Astrocyte (in vitro differentiated cells and primary cell): ENCODE data around the gene TRMT112. TPM values are rescaled to one million over a fixed set of nuclear protein-coding genes. Genes with fewer than 3 reads are reported as not detected.
A peak's percentile ranks its signal among the peaks of the same experiment; 100 is the strongest.
"Not testable (repeated sequence)": the region's sequence is repeated elsewhere in the genome, so short reads cannot be mapped to it uniquely, and the experiment has no call there.

Experiments used
- DNase-seq: peaks from one replicate; pipeline ENCODE4 v3.0.0-alpha.2; 2010; ENCODE audit warnings: low read depth
- FAIRE-seq: peaks from 2 replicates; lab custom pipeline; 2011; peaks lifted over from hg19 to GRCh38; lab: Jason Lieb, UNC
- H2AFZ ChIP-seq: 2 replicates; pipeline ENCODE4 v1.6.0; 2012; ENCODE audit warnings: low read depth, low read length, inconsistent platforms
- H3K27ac ChIP-seq: 2 replicates; pipeline ENCODE4 v1.5.1; 2011; ENCODE audit warnings: low read depth, low read length, inconsistent platforms
- H3K27me3 ChIP-seq: 2 replicates; pipeline ENCODE4 v1.6.0; 2011; ENCODE audit warnings: low read length, inconsistent platforms; ENCODE audit not compliant: insufficient read depth
- H3K36me3 ChIP-seq: 2 replicates; pipeline ENCODE4 v1.5.1; 2011; ENCODE audit warnings: low read length, inconsistent platforms; ENCODE audit not compliant: insufficient read depth
- H3K4me1 ChIP-seq: 2 replicates; pipeline ENCODE4 v1.5.1; 2011; ENCODE audit warnings: low read length, inconsistent platforms; ENCODE audit not compliant: insufficient read depth
- H3K4me2 ChIP-seq: 2 replicates; pipeline ENCODE4 v1.6.0; 2012; ENCODE audit warnings: low read length, inconsistent platforms
- H3K4me3 ChIP-seq: 2 replicates; pipeline ENCODE4 v1.5.1; 2011; ENCODE audit warnings: low read depth, mild to moderate bottlenecking, low read length, inconsistent platforms; ENCODE audit not compliant: insufficient read depth
- H3K79me2 ChIP-seq: 2 replicates; pipeline ENCODE4 v1.6.0; 2012; ENCODE audit warnings: mild to moderate bottlenecking, low read length, inconsistent platforms; ENCODE audit not compliant: insufficient read depth
- H3K9ac ChIP-seq: 2 replicates; pipeline ENCODE4 v1.6.0; 2012; ENCODE audit warnings: mild to moderate bottlenecking, low read length, inconsistent platforms
- H3K9me3 ChIP-seq: 2 replicates; pipeline ENCODE4 v1.5.1; 2012; ENCODE audit warnings: low read depth, mild to moderate bottlenecking, low read length, inconsistent platforms; ENCODE audit not compliant: insufficient read depth
- H4K20me1 ChIP-seq: 2 replicates; pipeline ENCODE4 v1.6.0; 2012; ENCODE audit warnings: low read length, inconsistent platforms; ENCODE audit not compliant: insufficient read depth
- H3K27ac Mint-ChIP-seq: one replicate; pipeline ENCODE4 v1.8.0; 2021; ENCODE audit warnings: mild to moderate bottlenecking, mixed read lengths; ENCODE audit not compliant: unreplicated experiment
- H3K27me3 Mint-ChIP-seq: one replicate; pipeline ENCODE4 v1.8.0; 2021; ENCODE audit warnings: low read depth, mixed read lengths; ENCODE audit not compliant: unreplicated experiment
- H3K36me3 Mint-ChIP-seq: one replicate; pipeline ENCODE4 v1.8.0; 2021; ENCODE audit warnings: low read depth, mixed read lengths; ENCODE audit not compliant: unreplicated experiment
- H3K4me1 Mint-ChIP-seq: one replicate; pipeline ENCODE4 v1.8.0; 2021; ENCODE audit warnings: low read depth, mixed read lengths; ENCODE audit not compliant: unreplicated experiment
- H3K4me3 Mint-ChIP-seq: one replicate; pipeline ENCODE4 v1.8.0; 2021; ENCODE audit warnings: mild to moderate bottlenecking, moderate library complexity, mixed read lengths; ENCODE audit not compliant: unreplicated experiment
- H3K9me3 Mint-ChIP-seq: one replicate; pipeline ENCODE4 v1.8.0; 2021; ENCODE audit warnings: mild to moderate bottlenecking, mixed read lengths; ENCODE audit not compliant: unreplicated experiment
- CTCF ChIP-seq: IDR thresholded peaks from 2 replicates; pipeline ENCODE4 v1.5.1; 2011; ENCODE audit warnings: low read depth, mild to moderate bottlenecking, inconsistent platforms, low read length, moderate library complexity; ENCODE audit not compliant: insufficient read depth
- EZH2 ChIP-seq: IDR thresholded peaks from 2 replicates; pipeline ENCODE4 v1.6.1; 2012; ENCODE audit warnings: mild to moderate bottlenecking, low read length, inconsistent platforms; ENCODE audit not compliant: insufficient read depth
- total RNA-seq: library from RNA; stranded (reverse); gene quantifications from 2 replicates; pipeline ENCODE4 v1.2.1, GENCODE V29; 2021

Gene TRMT112
- total RNA-seq, 1 donor from 2014 or later, result 146 TPM

GRCh38 chr11:64315667-64316526 is 1.5 kb downstream of the TRMT112 start:
- DNase-seq, H3K9me3 ChIP-seq, H3K4me3 ChIP-seq, FAIRE-seq, H3K27ac ChIP-seq, H3K36me3 ChIP-seq, H3K27me3 ChIP-seq, H4K20me1 ChIP-seq, H3K9me3 Mint-ChIP-seq, H2AFZ ChIP-seq, H3K4me1 ChIP-seq, H3K27me3 Mint-ChIP-seq, H3K9ac ChIP-seq: not testable (repeated sequence)
- H3K27ac Mint-ChIP-seq, result peak overlapping the region; percentile 95
- peak overlapping the region; percentile 96 for H3K4me3 Mint-ChIP-seq
- peaks cover 31% of the 10 kb centered on the region for H3K79me2 ChIP-seq
- peaks cover 15% of the 10 kb centered on the region for H3K4me1 Mint-ChIP-seq
- H3K36me3 Mint-ChIP-seq, result peaks cover 19% of the 10 kb centered on the region
- H3K4me2 ChIP-seq, result peak overlapping the region; percentile 99

- H3K9me3 ChIP-seq, result no peaks in the 10 kb centered on the region
- no peaks in the 10 kb centered on the region for H4K20me1 ChIP-seq
- no peak for FAIRE-seq
- no peaks in the 10 kb centered on the region for H3K27me3 ChIP-seq
- no peak overlapping the region for H3K4me2 ChIP-seq
- H3K36me3 Mint-ChIP-seq, result peaks cover 12% of the 10 kb centered on the region
- H2AFZ ChIP-seq, result no peak overlapping the region
- H3K79me2 ChIP-seq, result peaks cover 33% of the 10 kb centered on the region
- no peak overlapping the region for H3K4me3 ChIP-seq
- DNase-seq, result no peak
- no peaks in the 10 kb centered on the region for H3K9me3 Mint-ChIP-seq
- H3K36me3 ChIP-seq, result no peaks in the 10 kb centered on the region
- H3K27me3 Mint-ChIP-seq, result no peaks in the 10 kb centered on the region
- H3K4me1 Mint-ChIP-seq, result peaks cover 12% of the 10 kb centered on the region
- H3K4me1 ChIP-seq, result peaks cover 4% of the 10 kb centered on the region
- no peak overlapping the region for H3K4me3 Mint-ChIP-seq
- H3K27ac Mint-ChIP-seq, result no peak overlapping the region
- TF ChIP-seq EZH2 (no peak), CTCF (no peak)
- H3K9ac ChIP-seq, result no peak overlapping the region
- no peak overlapping the region for H3K27ac ChIP-seq
These were observed 2.4 kb downstream of the TRMT112 start for GRCh38 chr11:64314805-64315561.

GRCh38 chr11:64314146-64314804 is 3.1 kb downstream of the TRMT112 start:
- Histone ChIP-seq H3K9me3 (no peaks in the 10 kb centered on the region), H2AFZ (no peak overlapping the region), H3K79me2 (peaks cover 29% of the 10 kb centered on the region), H3K36me3 (no peaks in the 10 kb centered on the region), H3K4me2 (no peak overlapping the region), H3K4me3 (no peak overlapping the region), H3K27ac (no peak overlapping the region), H3K4me1 (peaks cover 4% of the 10 kb centered on the region), H3K27me3 (no peaks in the 10 kb centered on the region), H4K20me1 (no peaks in the 10 kb centered on the region), H3K9ac (no peak overlapping the region)
- H3K4me1 Mint-ChIP-seq, result peaks cover 12% of the 10 kb centered on the region
- no peak for TF ChIP-seq EZH2
- TF ChIP-seq CTCF, result no peak
- FAIRE-seq (no peak), DNase-seq (no peak)
- H3K27ac Mint-ChIP-seq, result no peak overlapping the region
- H3K27me3 Mint-ChIP-seq, result no peaks in the 10 kb centered on the region
- no peak overlapping the region for H3K4me3 Mint-ChIP-seq
- H3K36me3 Mint-ChIP-seq, result peaks cover 11% of the 10 kb centered on the region
- no peaks in the 10 kb centered on the region for H3K9me3 Mint-ChIP-seq
